ENCODE measurements around the gene GAB1. TPM values are rescaled to one million over a fixed set of nuclear protein-coding genes. Genes with fewer than 3 reads are reported as not detected.

GAB1 gene
- total RNA-seq, 1 donor from 2014 or later = 77.4 TPM

GRCh38 chr4:143399113-143399949 is 62.7 kb downstream of the GAB1 start:
- DNase-seq (ENCODE audit: missing footprints) (no peak), ATAC-seq (no peak)
- intact Hi-C loops (cut with DNase I) = loop anchor here (5.0 kb wide), 2 partner anchors 42 to 62 kb away; partner anchors contain the start of gene GAB1

GRCh38 chr4:143400082-143400481 is 63.4 kb downstream of the GAB1 start:
- DNase-seq (ENCODE audit: missing footprints) (no peak), ATAC-seq (no peak)
- intact Hi-C loops (cut with DNase I) = no loop called here

GRCh38 chr4:143402776-143403552 is 66.3 kb downstream of the GAB1 start:
- ATAC-seq (peak; percentile 69), DNase-seq (ENCODE audit: missing footprints) (no peak)
- intact Hi-C loops (cut with DNase I) = no loop called here

GRCh38 chr4:143403553-143403820 is 66.8 kb downstream of the GAB1 start:
- ATAC-seq (no peak), DNase-seq (ENCODE audit: missing footprints) (no peak)
- intact Hi-C loops (cut with DNase I) = no loop called here

GRCh38 chr4:143404555-143404954 is 67.9 kb downstream of the GAB1 start:
- intact Hi-C loops (cut with DNase I) = no loop called here
- ATAC-seq (no peak), DNase-seq (ENCODE audit: missing footprints) (no peak)

GRCh38 chr4:143405075-143405730 is 68.5 kb downstream of the GAB1 start:
- ATAC-seq = no peak
- no peak for DNase-seq (ENCODE audit: missing footprints)
- intact Hi-C loops (cut with DNase I) = no loop called here

GRCh38 chr4:143406523-143406922 is 69.8 kb downstream of the GAB1 start:
- peak; percentile 68 for ATAC-seq
- intact Hi-C loops (cut with DNase I) = no loop called here

GRCh38 chr4:143407474-143407873 is 70.8 kb downstream of the GAB1 start:
- ATAC-seq (no peak), DNase-seq (ENCODE audit: missing footprints) (no peak)
- intact Hi-C loops (cut with DNase I) = no loop called here

More at GRCh38 chr4:143406523-143406922, 69.8 kb downstream of the GAB1 start:
- no peak for DNase-seq (ENCODE audit: missing footprints)

- ATAC-seq = no peak
Measured at GRCh38 chr4:143407888-143408287, 71.2 kb downstream of the GAB1 start.

GRCh38 chr4:143410015-143410414 is 73.3 kb downstream of the GAB1 start:
- DNase-seq (ENCODE audit: missing footprints) = no peak
- intact Hi-C loops (cut with DNase I) = no loop called here

More at GRCh38 chr4:143407888-143408287, 71.2 kb downstream of the GAB1 start:
- DNase-seq (ENCODE audit: missing footprints) = no peak
- intact Hi-C loops (cut with DNase I) = no loop called here

GRCh38 chr4:143411527-143412419 is 75.1 kb downstream of the GAB1 start:
- no peak for DNase-seq (ENCODE audit: missing footprints)
- intact Hi-C loops (cut with DNase I) = no loop called here
- peak; percentile 48 for ATAC-seq

More at GRCh38 chr4:143410015-143410414, 73.3 kb downstream of the GAB1 start:
- no peak for ATAC-seq

GRCh38 chr4:143412420-143412758 is 75.7 kb downstream of the GAB1 start:
- ATAC-seq (no peak), DNase-seq (ENCODE audit: missing footprints) (no peak)
- intact Hi-C loops (cut with DNase I) = no loop called here

GRCh38 chr4:143417679-143418403 is 81.2 kb downstream of the GAB1 start:
- intact Hi-C loops (cut with DNase I) = no loop called here
- ATAC-seq (no peak), DNase-seq (ENCODE audit: missing footprints) (no peak)

GRCh38 chr4:143420227-143420626 is 83.6 kb downstream of the GAB1 start:
- intact Hi-C loops (cut with DNase I) = no loop called here
- no peak for ATAC-seq
- no peak for DNase-seq (ENCODE audit: missing footprints)

- intact Hi-C loops (cut with DNase I) = no loop called here
- ATAC-seq (no peak), DNase-seq (ENCODE audit: missing footprints) (no peak)
Measured at GRCh38 chr4:143421609-143422008, 84.9 kb downstream of the GAB1 start.

GRCh38 chr4:143424276-143424675 is 87.6 kb downstream of the GAB1 start:
- ATAC-seq = no peak
- no peak for DNase-seq (ENCODE audit: missing footprints)
- intact Hi-C loops (cut with DNase I) = no loop called here

GRCh38 chr4:143431526-143432257 is 95.0 kb downstream of the GAB1 start:
- intact Hi-C loops (cut with DNase I) = no loop called here
- DNase-seq (ENCODE audit: missing footprints) (no peak), ATAC-seq (no peak)

GRCh38 chr4:143432258-143432591 is 95.5 kb downstream of the GAB1 start:
- intact Hi-C loops (cut with DNase I) = no loop called here
- DNase-seq (ENCODE audit: missing footprints) (no peak), ATAC-seq (no peak)

Measured in Right ventricle myocardium inferior (tissue), 1 donor.